ENCODE measurements around the gene TAS1R3.

TAS1R3 gene

GRCh38 chr1:1340791-1341548 is 9.9 kb downstream of the TAS1R3 start:
- DNase-seq, result no peak

- no peak for DNase-seq
These were observed 10.5 kb downstream of the TAS1R3 start for GRCh38 chr1:1341549-1342021.

DNA sequence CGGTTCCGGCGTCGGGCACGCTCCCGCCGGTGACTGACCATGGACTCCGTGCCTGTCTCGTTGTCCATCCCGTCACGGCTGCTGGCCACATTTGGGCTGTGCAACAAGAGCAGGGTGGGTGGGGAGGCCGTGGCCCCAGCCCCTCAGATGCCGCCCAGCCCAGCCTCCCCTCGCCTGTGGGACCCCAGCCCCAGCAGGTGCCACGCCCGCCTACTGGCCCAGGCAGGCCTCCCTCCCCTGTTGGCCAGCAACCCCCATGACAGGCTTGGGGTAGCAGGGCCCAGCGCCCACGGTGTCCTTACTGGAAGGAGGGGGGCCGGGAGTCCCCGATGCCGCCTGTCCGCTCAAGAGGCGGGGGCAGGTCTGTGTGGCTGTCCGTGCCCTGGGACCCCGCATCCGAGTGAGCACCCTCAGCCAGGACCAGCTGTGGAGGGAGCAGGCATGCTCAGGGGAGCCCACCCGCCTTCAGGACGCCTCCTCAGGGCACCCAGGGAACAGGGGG is 11.0 kb downstream of the TAS1R3 start:
- DNase-seq, result no peak

DNA sequence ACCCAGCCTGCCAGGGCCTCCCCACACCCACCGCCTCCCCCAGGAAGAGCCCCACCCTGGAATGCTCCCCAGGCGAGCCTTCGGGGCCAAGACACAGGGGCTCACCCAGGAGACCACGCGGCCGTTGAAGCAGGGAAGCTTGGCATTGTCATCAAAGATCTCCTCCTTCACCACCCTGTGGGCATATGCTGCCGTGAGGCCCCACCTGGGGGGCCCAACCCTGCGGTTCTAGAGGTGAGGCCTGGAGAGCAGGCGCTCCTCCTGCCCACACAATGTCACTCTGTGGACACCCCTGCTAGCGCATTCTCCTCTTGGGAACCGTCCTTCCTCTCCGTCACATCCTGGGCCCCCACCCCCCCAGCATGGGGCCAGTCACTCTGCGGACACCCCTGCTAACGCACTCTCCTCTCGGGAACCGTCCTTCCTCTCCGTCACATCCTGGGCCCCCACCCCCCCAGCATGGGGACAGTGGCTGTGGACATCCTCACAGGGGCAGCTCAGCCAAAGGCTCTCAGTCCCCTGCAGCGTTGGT is 11.6 kb downstream of the TAS1R3 start:
- no peak for DNase-seq

DNA sequence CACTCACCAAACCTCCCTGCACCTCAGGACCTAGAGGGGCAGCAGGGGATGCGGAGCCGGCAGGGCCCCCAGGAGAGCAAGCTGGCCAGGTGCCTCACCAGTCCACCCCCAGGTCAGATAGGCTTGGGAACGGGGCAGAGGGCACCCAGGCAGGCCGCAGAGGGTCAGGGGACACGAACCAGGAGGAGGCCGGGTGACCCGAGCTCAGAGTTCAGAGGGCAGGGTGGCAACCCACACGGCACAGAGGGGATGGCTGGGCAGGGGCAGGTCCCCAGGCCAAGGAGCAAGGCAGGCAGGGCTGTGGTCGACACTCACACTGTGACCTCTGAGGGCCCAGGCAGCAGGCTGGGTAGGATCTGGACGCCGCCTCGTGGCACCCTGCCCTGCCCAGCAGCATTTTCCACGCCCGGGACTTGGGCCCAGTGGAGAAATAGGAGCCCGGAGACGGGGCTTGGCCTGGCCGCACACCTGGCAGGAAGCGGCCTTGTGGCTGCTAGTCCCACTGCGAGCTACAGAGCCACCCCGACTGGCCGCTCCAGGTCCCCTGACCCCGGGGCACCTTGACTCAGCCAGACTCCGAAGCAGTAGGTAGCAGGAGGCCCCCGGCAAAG is 12.8 kb downstream of the TAS1R3 start:
- DNase-seq, result no peak

GRCh38 chr1:1344655-1345361 is 13.7 kb downstream of the TAS1R3 start:
- DNase-seq, result no peak

DNA sequence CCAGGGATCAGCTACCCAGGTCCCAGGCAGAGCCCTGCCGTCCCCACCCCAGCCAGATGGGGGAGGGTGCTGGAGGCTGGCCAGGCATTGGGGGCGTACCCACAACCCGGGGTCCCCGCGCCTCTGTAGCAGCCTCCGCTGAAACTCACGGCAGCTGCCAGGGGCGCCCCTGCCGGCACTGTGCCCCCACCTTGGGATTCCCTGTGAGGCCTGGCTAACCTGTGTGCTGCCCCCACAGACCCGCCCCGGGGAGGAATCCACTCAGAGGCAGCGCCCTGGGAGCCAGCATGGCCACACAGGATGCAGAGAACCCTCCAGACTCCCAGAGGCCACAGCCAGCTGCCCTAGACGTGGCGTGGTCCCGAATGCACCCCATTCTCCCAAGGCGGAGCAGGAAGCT is 14.3 kb downstream of the TAS1R3 start:
- DNase-seq, result no peak

- no peak for DNase-seq
These were observed 14.9 kb downstream of the TAS1R3 start for GRCh38 chr1:1345860-1346500.

- no peak for DNase-seq
These were observed 15.4 kb downstream of the TAS1R3 start for GRCh38 chr1:1346501-1346890.

GRCh38 chr1:1347026-1347595 is 16.0 kb downstream of the TAS1R3 start:
- DNase-seq, result no peak

GRCh38 chr1:1347663-1348419 is 16.8 kb downstream of the TAS1R3 start:
- peak; percentile 88 for DNase-seq

- no peak for DNase-seq
These were observed 17.6 kb downstream of the TAS1R3 start for GRCh38 chr1:1348420-1349255.

DNA sequence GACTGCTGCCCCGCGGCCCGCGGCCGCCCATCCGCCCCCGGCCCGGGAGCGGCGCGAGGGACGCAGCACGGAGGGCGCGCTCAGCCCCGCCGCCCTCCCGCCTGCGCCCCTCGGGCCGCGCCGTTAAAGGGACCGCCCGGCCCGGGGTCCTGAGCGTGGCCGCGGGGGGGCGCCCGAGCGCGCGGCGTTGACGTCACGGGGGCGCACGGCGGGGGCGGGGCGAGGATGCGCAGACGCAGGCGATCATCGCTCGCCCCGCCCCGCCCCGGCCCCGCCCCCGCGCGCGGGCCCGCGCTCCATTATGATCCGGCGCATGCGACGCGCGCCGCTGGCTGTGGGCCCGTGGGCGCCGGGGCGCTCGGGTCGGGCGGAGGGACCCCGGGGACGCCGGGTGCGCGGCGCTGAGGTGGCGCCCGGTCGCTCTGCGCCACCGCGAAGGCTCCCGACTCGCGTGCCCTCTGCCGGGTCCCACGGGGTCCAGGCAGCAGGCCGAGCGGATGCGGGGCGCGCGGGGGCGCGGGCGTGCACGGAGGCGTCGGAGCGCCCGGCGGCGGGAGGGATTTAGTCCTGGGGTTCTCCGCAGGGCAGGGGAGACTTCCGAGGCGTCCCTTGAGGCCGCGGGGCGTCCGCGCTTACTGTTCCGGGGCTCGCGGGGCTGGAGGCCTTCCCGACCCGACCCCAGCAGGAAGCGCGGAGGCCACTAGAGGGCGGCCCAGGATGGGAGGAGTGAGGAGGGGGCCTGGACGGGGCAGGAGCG is 18.4 kb downstream of the TAS1R3 start, which contains the start of gene DVL1:
TSS of gene DVL1 (minus strand) at position 163 of the 757 bp plus-strand sequence. CDS start 353 bp downstream, outside the sequence.
- peak; percentile 86 for DNase-seq

GRCh38 chr1:1351511-1352427 is 20.7 kb downstream of the TAS1R3 start:
- no peak for DNase-seq

- DNase-seq, result no peak
These were observed 21.8 kb downstream of the TAS1R3 start for GRCh38 chr1:1352786-1353388.

GRCh38 chr1:1353389-1354151 is 22.5 kb downstream of the TAS1R3 start:
- peak; percentile 46 for DNase-seq
